ENCODE results near the gene SLC16A7.

- TF ChIP-seq ZNF274 (IDR thresholded peaks at IDR 0.05; ENCODE audit: borderline replicate concordance, extremely low read depth, low read length): no peak
- TF ChIP-seq POLR2A (IDR thresholded peaks at IDR 0.05; ENCODE audit: control extremely low read depth in 1 of 2, low read depth in 2 of 2, low read length in 2 of 2): no peak
- no peak for TF ChIP-seq USF2 (IDR thresholded peaks at IDR 0.05; ENCODE audit: low read length)
- no peak for TF ChIP-seq ASH2L (IDR thresholded peaks at IDR 0.05; ENCODE audit: low read length)
- TF ChIP-seq SIRT6 (IDR thresholded peaks at IDR 0.05; ENCODE audit: low read length): no peak
- TF ChIP-seq JUND (IDR thresholded peaks at IDR 0.05; ENCODE audit: low read length): no peak
- TF ChIP-seq CTCF (IDR thresholded peaks at IDR 0.05; ENCODE audit: control extremely low read depth in 1 of 3, insufficient read depth in 1 of 3, low read depth in 1 of 3, low read length in 3 of 3): no peak
- TF ChIP-seq TEAD4 (IDR thresholded peaks at IDR 0.05; ENCODE audit: low read depth, low read length): no peak
These were observed 141.0 kb downstream of the SLC16A7 start for GRCh38 chr12:59736786-59737185.

All from H1 (cell line).